T-helper 17 cell (primary cell): ENCODE measurements around the gene MCM5. TPM values are rescaled to one million over a fixed set of nuclear protein-coding genes. Genes with fewer than 3 reads are reported as not detected.
"Not testable (repeated sequence)": the region's sequence is repeated elsewhere in the genome, so short reads cannot be mapped to it uniquely, and the experiment has no call there.

ENCODE experiments used
- ATAC-seq: fragments of 150-1000 bp; cut with Tn5 transposase; 2 replicates; pipeline ENCODE4 v1.10.0; 2021; ENCODE audit warnings: mild to moderate bottlenecking, moderate library complexity
- DNase-seq, 3 donors: peaks; one replicate each; pipeline versions ENCODE4 v3.0.0 to v3.0.0-alpha.2; 2020 to 2021
- H3K9me3 ChIP-seq: one replicate; pipeline ENCODE4 v1.7.0; 2013; ENCODE audit warnings: low read length, mild to moderate bottlenecking; ENCODE audit not compliant: control insufficient read depth, poor library complexity, severe bottlenecking
- H3K27ac Mint-ChIP-seq: one replicate; pipeline ENCODE4 v1.8.0; 2022; ENCODE audit warnings: mild to moderate bottlenecking, moderate library complexity, mixed read lengths
- H3K27me3 Mint-ChIP-seq: one replicate; pipeline ENCODE4 v1.8.0; 2022; ENCODE audit warnings: mixed read lengths
- H3K36me3 Mint-ChIP-seq: one replicate; pipeline ENCODE4 v1.8.0; 2022; ENCODE audit warnings: low read depth, mixed read lengths
- H3K4me1 Mint-ChIP-seq: one replicate; pipeline ENCODE4 v1.8.0; 2022; ENCODE audit warnings: mild to moderate bottlenecking, mixed read lengths
- H3K4me3 Mint-ChIP-seq: one replicate; pipeline ENCODE4 v1.8.0; 2022; ENCODE audit warnings: mild to moderate bottlenecking, moderate library complexity, mixed read lengths
- total RNA-seq, 4 donors: library from RNA in 2 of 4; stranded (reverse) in 2 of 4; gene quantifications; one replicate each; pipeline ENCODE4 v1.2.3 and lab custom pipeline; 2022 to 2026

Gene MCM5
- total RNA-seq (10 to 100 TPM; 22.6 to 32.6 TPM), total RNA-seq (lab: John Stamatoyannopoulos, UW) (46.4 to 116 reads per million in 2 donors)

DNA sequence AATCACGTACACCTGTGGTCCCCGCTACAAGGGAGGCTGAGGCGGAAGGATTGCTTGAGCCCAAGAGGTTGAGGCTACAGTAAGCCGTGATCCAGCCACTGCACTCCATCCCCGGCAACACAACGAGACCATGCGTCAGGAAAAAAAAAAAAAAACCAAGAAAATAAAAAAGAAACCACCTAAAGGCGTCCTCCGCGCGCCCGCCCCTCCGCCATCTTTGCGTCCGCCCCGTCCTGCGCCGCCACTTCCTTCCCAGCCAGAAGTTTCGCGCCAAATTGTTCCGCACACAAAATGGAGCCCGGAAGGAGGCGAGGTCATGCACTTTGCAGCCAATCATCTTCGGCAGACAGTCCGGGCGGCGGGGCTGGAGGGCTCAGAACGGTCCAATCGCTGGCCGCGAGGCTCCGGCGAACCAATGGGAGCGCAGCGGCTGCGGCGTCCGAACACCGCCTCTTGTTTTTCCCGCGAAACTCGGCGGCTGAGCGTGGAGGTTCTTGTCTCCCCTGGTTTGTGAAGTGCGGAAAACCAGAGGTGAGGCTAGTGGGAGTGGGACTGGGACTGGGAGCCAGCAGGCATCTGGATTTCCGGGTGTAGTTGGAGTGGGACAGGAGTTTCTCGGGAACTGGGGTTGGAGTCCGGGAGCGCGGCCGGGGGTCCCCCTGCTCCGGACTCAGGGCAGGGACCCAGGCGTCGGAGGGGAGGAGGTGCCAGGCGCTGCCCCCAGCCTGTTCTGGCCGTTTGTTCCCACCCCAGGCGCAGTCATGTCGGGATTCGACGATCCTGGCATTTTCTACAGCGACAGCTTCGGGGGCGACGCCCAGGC lies at the start of gene MCM5:
MCM5 (plus strand) TSS at position 463 of the 823 bp plus-strand sequence; CDS start at position 762, 299 bp downstream.
- peak; percentile 92 to 96 (median 94) for DNase-seq
- Mint-ChIP-seq H3K27ac (peak within 1 kb of the TSS; percentile 94), H3K4me3 (peak within 1 kb of the TSS; percentile 99), H3K4me1 (peaks cover 12% of the 10 kb centered on the region), H3K27me3 (no peaks in the 10 kb centered on the region), H3K36me3 (peaks cover 4% of the 10 kb centered on the region)
- ATAC-seq, result peak; percentile 99
- H3K9me3 ChIP-seq, result no peaks in the 10 kb centered on the region

DNA sequence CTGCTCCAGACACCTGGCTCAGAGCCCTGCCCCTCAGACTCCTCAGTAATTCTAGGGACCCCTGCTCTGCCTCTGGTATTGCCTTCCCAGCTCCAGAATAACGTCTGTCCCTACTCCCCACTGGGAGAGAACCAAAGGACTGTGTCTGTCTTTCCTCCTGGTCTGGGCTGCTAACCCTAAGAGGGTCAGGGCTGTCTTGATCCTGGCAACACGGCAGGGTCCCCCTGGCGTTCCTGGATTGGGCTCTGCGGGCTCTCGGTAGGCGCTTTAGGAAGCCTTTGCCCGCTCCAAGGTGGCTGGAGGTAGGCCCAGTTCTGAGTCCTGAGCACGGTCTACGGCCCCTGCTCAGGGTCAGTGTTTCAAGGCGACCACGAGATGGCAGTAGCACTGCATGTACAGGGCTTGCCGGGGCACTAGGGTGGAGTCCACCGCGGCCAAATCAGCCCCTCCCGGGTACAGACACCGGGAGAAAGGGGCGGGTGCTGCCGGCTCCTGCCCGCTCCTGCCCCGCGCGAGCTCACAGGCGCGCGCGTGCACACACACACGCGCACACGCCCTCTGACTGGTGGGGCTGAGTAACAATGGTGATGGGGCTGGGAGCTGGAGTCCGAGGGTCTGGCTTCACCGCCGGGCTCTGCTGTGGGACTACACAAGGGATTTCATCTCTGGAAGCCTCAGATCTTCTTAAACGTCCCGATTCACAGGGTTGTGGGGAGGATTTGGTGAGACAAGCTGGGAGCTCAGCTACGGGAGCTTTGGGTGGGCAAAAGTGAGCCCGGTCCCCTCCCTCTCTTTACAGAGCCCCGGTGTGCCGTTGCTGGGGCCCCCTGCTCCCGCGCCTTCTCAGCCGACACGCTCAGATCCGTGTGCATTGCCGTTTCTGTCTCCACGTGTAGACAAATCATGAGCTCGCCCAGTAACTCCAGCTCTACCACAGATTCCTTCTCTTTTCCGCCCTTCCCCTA lies 49.1 kb upstream of the MCM5 start:
- peak overlapping the region; percentile 81 for H3K27ac Mint-ChIP-seq

DNA sequence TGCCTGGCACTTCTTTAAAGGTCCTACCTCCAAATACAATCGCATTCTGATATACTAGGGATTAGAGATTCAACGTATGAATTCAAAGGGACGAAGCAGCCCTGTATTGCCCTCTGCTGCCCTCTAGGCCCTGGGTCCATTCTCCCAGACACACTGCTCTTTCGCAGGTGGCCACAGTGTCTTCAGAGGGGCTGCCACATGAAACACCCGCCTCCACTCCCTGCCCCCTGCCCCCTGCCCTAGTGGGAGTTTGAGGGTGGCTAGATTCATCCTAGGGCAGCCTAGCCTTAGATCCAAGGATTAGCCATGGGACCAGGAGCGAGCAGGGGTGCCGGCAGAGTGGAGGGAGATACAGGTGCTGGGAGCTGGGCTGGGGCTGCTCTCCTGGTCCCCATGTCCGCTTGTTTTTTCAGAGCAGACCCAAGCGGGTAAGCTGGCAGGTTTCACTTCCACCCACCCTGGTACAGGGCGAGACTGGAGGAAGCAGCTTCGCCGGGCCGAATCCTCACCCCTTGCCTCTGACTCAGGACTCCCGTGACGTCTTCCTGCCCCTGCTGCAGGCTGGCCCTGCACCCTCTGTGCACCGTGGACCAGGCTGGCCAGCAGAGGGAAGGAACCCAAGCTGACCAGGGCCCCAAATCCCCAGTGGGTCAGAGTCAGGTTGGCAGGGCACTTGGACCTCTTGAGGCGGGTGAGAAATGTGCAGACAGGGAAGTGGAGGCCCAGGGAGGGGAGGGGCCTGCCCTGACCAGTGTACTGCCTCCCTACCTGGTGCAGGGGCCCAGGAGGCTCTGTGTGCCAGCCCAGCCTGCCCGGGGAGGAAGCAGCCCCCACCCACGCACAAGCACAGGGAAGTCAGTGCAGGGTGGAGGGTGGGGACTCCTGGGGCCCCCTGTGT lies 47.5 kb upstream of the MCM5 start:
- ATAC-seq, result peak; percentile 32
- H3K9me3 ChIP-seq, result no peaks in the 10 kb centered on the region
- Mint-ChIP-seq H3K27me3 (peaks cover 15% of the 10 kb centered on the region), H3K4me3 (peak overlapping the region; percentile 90), H3K27ac (peak overlapping the region; percentile 81), H3K4me1 (peaks cover 21% of the 10 kb centered on the region), H3K36me3 (peaks cover 3% of the 10 kb centered on the region)
- no peak for DNase-seq

More for the DNA sequence above, 49.1 kb upstream of the MCM5 start:
- ATAC-seq (peak; percentile 85), DNase-seq (peak; percentile 74 to 75 (median 75))
- Mint-ChIP-seq H3K4me1 (peaks cover 21% of the 10 kb centered on the region), H3K4me3 (peak overlapping the region; percentile 90), H3K27me3 (peaks cover 9% of the 10 kb centered on the region), H3K36me3 (peaks cover 3% of the 10 kb centered on the region)
- H3K9me3 ChIP-seq, result no peaks in the 10 kb centered on the region

DNA sequence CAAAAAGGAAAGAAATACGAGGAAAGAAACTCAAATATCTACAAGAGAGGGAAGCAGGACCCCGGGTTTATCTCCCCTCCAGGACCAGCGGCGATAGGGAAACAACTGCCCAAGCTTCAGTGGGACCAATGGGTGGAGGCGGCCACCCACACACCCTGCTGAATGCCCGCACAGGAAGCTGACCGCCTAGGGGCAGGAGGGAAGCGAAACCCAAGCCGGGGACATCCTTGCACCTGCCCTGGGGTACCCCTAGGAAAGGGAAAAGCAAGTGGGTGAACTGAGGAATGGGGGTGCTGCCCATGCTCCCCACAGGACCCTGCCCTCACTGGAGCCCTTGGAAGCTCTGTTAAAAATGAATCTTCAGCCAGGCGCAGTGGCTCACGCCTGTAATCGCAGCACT lies 46.6 kb upstream of the MCM5 start:
- Mint-ChIP-seq H3K36me3 (no peaks in the 10 kb centered on the region), H3K27ac (no peak overlapping the region), H3K4me3 (peak overlapping the region; percentile 43), H3K4me1 (peaks cover 21% of the 10 kb centered on the region), H3K27me3 (peaks cover 15% of the 10 kb centered on the region)
- DNase-seq, result no peak
- no peak for ATAC-seq
- H3K9me3 ChIP-seq, result no peaks in the 10 kb centered on the region

DNA sequence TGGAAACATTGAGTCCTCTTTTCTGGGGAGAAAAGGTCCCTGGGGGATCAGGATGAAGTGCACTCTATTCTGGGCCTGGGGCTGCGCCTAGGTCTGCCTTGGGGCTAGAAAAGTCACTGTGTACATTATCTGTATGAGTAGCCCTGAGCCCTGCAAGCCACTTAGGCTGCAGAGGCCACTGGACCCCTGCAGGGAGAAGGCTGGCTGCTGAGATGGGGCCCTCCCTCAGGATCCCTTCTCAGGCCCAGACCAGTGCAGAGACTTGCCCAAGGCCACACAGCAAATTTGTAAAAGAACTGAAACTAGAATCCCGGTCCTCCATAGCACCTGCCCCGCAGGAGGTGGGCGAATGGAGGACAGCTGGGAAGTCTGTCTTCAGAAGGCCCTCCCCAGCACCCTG lies 45.9 kb upstream of the MCM5 start:
- no peaks in the 10 kb centered on the region for H3K36me3 Mint-ChIP-seq
- no peak for DNase-seq
- ATAC-seq, result no peak
- H3K27me3 Mint-ChIP-seq, result peaks cover 15% of the 10 kb centered on the region
- H3K27ac Mint-ChIP-seq, result peak overlapping the region; percentile 16
- no peaks in the 10 kb centered on the region for H3K9me3 ChIP-seq
- no peak overlapping the region for H3K4me3 Mint-ChIP-seq
- peaks cover 21% of the 10 kb centered on the region for H3K4me1 Mint-ChIP-seq

DNA sequence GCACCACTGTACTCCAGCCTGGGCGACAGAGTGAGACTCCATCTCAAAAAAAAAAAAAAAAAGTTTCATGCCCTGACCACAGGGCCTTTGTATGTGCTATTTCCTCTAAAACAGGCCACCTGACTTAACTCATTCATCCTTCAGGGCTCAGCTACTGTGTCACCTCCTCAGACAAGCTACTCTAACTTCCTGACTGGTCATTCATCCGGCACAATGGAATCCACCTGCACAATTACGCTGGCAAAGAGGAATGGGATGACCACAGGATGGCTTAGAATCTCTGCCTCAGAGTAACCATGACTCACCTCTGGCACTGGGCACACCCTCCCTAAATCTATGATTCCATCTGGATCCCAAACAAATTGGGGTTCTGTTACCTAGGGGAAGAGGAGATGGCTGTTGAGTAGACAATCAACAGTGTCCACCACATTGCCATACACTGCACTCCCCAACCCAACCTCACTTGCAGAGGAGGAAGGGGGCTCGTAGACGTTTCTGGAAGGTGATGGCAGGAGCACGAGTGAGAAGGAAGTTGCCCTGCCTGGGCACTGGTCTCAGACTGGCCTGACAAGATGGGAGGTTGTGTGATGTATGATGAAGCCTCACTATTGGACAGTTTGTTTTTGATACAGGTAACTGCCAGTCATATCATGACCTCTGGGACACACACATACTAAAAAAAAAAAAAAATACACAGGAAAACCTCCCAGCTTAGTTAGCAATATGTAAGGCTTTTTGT lies 41.9 kb upstream of the MCM5 start:
- H3K9me3 ChIP-seq, result no peaks in the 10 kb centered on the region
- DNase-seq (no peak), ATAC-seq (no peak)
- no peaks in the 10 kb centered on the region for H3K36me3 Mint-ChIP-seq
- H3K27ac Mint-ChIP-seq, result no peak overlapping the region
- no peaks in the 10 kb centered on the region for H3K4me1 Mint-ChIP-seq
- H3K4me3 Mint-ChIP-seq, result no peak overlapping the region
- peaks cover 10% of the 10 kb centered on the region for H3K27me3 Mint-ChIP-seq

DNA sequence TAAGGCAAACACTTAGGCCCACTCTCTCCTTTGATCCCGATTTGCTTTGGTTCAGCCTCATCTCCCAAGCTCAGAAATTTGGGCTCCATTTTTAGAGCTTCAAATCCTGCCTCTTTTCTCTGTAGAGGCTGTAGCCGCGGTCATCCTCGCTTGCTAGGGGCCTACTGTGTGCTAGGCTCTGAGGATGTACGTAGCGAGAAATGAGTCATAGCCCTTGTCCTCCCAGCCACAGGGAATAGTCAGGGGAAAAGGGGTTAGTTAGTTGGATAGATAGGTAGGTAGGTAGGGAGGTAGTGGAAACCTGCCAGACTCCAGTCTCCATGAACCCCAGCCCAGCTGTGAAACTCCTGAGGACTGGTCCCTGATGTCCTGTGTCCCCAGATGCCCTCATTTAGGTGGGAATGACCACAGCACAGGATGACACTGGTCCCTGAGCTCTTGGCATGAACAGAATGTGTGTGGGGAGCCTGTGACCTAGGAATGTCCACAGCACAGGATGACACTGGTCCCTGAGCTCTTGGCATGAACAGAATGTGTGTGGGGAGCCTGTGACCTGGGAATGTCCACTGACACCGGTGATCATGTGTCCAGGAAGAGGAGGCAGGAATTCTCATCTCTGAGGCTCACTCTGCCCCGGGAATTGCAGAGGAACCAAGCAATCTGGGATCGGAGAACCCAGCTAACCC lies 40.4 kb upstream of the MCM5 start:
- H3K27me3 Mint-ChIP-seq, result peaks cover 10% of the 10 kb centered on the region
- no peaks in the 10 kb centered on the region for H3K4me1 Mint-ChIP-seq
- DNase-seq (no peak), ATAC-seq (no peak)
- no peak overlapping the region for H3K4me3 Mint-ChIP-seq
- no peaks in the 10 kb centered on the region for H3K9me3 ChIP-seq
- H3K27ac Mint-ChIP-seq, result no peak overlapping the region
- H3K36me3 Mint-ChIP-seq, result no peaks in the 10 kb centered on the region

DNA sequence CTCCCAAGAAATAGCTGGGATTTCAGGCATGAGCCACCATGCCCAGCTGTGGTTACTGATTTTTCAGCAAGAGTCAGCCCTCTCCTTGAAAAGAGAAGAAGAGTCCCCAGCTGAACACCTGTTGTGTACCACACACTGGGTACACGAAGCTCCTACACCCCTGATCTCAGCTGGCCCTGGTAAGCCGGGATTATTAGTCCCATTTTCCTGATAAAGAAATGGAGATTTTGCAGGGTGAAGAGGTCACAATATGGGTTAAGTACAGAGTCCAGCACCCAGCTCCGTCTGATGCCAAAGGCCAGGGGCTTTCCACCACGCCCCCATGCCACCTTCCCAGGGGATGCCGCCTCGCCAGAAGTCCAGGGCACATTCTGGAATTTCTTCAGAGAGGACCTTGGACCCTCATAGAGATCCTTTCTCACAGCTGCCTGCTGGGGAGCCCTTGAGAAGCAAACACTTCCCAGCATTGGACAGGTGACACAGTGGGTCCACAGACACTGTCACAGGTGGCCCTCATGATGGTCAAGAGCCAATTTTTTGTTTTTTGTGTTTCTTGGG lies 38.9 kb upstream of the MCM5 start:
- H3K4me1 Mint-ChIP-seq, result peaks cover 3% of the 10 kb centered on the region
- no peaks in the 10 kb centered on the region for H3K36me3 Mint-ChIP-seq
- no peak overlapping the region for H3K27ac Mint-ChIP-seq
- ATAC-seq, result no peak
- H3K4me3 Mint-ChIP-seq, result no peak overlapping the region
- H3K27me3 Mint-ChIP-seq, result peaks cover 14% of the 10 kb centered on the region
- no peaks in the 10 kb centered on the region for H3K9me3 ChIP-seq
- DNase-seq, result no peak

DNA sequence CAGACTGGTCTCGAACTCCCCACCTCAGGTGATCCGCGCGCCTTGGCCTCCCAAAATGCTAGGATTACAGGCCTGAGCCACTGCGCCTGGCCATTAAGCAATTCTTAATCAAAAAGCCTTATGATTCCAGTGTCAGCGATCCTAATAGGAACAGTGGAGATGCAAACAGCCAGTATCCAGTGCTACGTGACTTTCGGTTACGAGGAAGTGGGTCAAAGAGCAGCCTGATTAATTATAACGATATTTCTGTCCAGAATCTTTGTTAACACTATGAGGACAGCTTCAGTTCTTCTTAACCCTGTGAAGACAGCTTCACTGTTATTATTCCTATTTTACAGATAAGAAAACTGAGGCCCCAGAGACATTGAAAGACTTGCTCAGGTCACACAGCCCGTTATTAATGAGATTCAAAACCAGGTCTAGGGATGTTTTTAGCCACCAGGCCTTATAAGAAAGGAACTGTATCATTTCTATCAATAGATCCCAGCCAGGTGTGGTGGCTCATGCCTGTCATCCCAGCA lies 36.3 kb upstream of the MCM5 start:
- ATAC-seq, result no peak
- H3K4me1 Mint-ChIP-seq, result peaks cover 3% of the 10 kb centered on the region
- H3K27me3 Mint-ChIP-seq, result peaks cover 12% of the 10 kb centered on the region
- DNase-seq, result no peak
- H3K27ac Mint-ChIP-seq, result no peak overlapping the region
- no peak overlapping the region for H3K4me3 Mint-ChIP-seq
- H3K9me3 ChIP-seq, result no peaks in the 10 kb centered on the region
- H3K36me3 Mint-ChIP-seq, result no peaks in the 10 kb centered on the region

DNA sequence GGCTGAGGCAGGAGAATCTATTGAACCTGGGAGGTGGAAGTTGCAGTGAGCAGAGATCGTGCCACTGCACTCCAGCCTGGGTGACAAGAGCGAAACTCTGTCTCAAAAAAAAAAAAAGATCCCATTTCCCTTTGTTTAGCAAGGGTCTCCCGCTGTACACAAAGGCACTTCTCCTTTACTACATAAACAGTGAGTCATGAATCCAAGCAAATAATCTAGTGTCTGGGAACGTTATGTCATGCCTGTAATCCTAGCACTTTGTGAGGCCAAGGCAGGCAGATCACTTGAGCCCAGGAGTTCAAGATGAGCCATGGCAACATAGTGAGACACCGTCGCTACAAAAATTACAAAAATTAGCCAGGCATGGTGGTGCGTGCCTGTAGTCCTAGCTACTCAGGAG lies 35.7 kb upstream of the MCM5 start:
- H3K4me3 Mint-ChIP-seq, H3K36me3 Mint-ChIP-seq, H3K27ac Mint-ChIP-seq, ATAC-seq, H3K9me3 ChIP-seq, H3K4me1 Mint-ChIP-seq, DNase-seq: not testable (repeated sequence)
- H3K27me3 Mint-ChIP-seq, result peaks cover 12% of the 10 kb centered on the region

DNA sequence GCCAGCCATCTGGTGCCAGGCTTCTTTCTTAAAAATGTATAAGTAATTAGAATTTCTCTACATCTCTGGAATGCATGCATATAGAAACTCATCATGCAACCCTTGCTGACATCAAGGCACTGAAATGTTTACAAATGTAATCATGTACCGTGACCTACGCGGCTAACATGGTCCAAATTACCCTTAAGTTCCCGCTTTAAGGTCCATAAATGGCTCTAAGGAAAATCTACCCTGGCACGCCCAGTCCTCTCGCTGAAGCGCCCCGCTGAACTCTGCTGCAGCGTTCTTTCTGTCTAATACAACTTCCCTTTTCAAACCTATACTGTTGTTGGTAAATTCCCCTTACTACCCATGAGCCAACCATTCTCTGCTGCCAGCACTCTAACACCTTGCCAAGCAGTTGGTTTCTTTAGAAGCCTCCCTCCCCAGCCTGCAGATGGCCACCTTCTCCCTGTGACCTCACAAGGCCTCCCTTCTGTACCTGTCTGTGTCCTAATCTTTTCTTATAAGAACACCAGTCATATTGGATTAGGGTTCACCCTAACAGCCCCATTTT lies 32.5 kb upstream of the MCM5 start:
- Mint-ChIP-seq H3K4me1 (peaks cover 8% of the 10 kb centered on the region), H3K4me3 (no peak overlapping the region), H3K36me3 (no peaks in the 10 kb centered on the region), H3K27me3 (peaks cover 12% of the 10 kb centered on the region), H3K27ac (no peak overlapping the region)
- ATAC-seq, result peak; percentile 66
- no peaks in the 10 kb centered on the region for H3K9me3 ChIP-seq
- no peak for DNase-seq
